Right lobe of liver (tissue), 6 donors: Measurements from ENCODE around the gene NDUFB2. TPM values are rescaled to one million over a fixed set of nuclear protein-coding genes. Genes with fewer than 3 reads are reported as not detected.

ENCODE experiments used
- ATAC-seq, 4 donors: fragments of 200-7000 bp; cut with Tn5 transposase; one replicate each; pipeline ENCODE4 v1.9.1; 2020; ENCODE audit warnings: mild to moderate bottlenecking in 4 of 4, moderate library complexity in 4 of 4
- DNase-seq, 3 donors: peaks; one replicate each; pipeline ENCODE4 v3.0.0-alpha.2; 2020
- H3K27ac ChIP-seq, 3 donors: fragments of 200-600 bp; one replicate each; pipeline ENCODE4 v1.8.0; 2022
- H3K27me3 ChIP-seq, 2 donors: fragments of 200-600 bp; one replicate each; pipeline ENCODE4 v1.8.0; 2022
- H3K36me3 ChIP-seq, 4 donors: fragments of 200-600 bp; sonication (generic) in 1 of 4; one replicate each; pipeline versions ENCODE4 v1.5.1 to v1.8.0; 2017 to 2022; ENCODE audit warnings: control low read depth in 1 of 4
- H3K4me1 ChIP-seq, 4 donors: fragments of 200-600 bp; sonication (generic) in 1 of 4; one replicate each; pipeline versions ENCODE4 v1.5.1 to v1.8.0; 2017 to 2022; ENCODE audit warnings: control low read depth in 1 of 4
- H3K4me3 ChIP-seq, 3 donors: fragments of 200-600 bp; one replicate each; pipeline ENCODE4 v1.8.0; 2022
- H3K9me3 ChIP-seq, 4 donors: fragments of 200-600 bp; sonication (generic) in 1 of 4; one replicate each; pipeline versions ENCODE4 v1.5.1 to v1.8.0; 2017 to 2022; ENCODE audit warnings: control low read depth in 1 of 4
- POLR2A ChIP-seq: fragments of 450-650 bp; IDR thresholded peaks from one replicate; pipeline ENCODE4 v1.6.1; 2017; ENCODE audit warnings: antibody characterized with exemption, mild to moderate bottlenecking
- WGBS: methylation state at CpG from one replicate; pipeline ENCODE4 v1.1.6; 2018; ENCODE audit warnings: low coverage, low lambda C conversion rate; ENCODE audit not compliant: insufficient coverage; ENCODE audit errors: missing lambda C conversion rate; 5-methylcytosine and 5-hydroxymethylcytosine counted together
- intact Hi-C, 2 donors: fragments of 100-400 bp; cut with DNase I; formaldehyde crosslinking; loops; one replicate each; pipeline versions ENCODE4 v1.11.2 to v1.14.1; 2022
- total RNA-seq, 6 experiments: library from RNA; depleted of rRNA in 2 of 6; stranded (reverse); fragments of >200 nt in 2 of 6; fragmentation: NEBNext Ultra II Directional in 3 of 6; extraction: Animal tissue kit (Norgen Biotek cat#: 25700) in 3 of 6; gene quantifications; one replicate each; pipeline versions ENCODE4 v1.1.0 to v1.2.4, GENCODE V29; 2016 to 2023
- TF ChIP-seq, protein P1 (sequence below), 4 donors: fragments of 200-600 bp in 3 of 4; fragments of 450-650 bp in 1 of 4; IDR thresholded peaks; one replicate each; pipeline versions ENCODE4 v1.5.1 to v1.8.0; 2016 to 2022; ENCODE audit warnings: antibody characterized with exemption in 4 of 4, mild to moderate bottlenecking in 2 of 4
- donor health status: DM: no; HTN: yes; CAD: no.
- donor health status: DM: no; HTN: no; CAD: no.
- donor health status: DM: no; HTN: no; CAD: no.
- donor health status: DM: no; HTN: yes; CAD: no.
- donor health status: DM: no; HTN: yes; CAD: no.

Gene NDUFB2
- total RNA-seq, 6 experiments from 2014 or later = 114 to 235 (median 134) TPM

DNA sequence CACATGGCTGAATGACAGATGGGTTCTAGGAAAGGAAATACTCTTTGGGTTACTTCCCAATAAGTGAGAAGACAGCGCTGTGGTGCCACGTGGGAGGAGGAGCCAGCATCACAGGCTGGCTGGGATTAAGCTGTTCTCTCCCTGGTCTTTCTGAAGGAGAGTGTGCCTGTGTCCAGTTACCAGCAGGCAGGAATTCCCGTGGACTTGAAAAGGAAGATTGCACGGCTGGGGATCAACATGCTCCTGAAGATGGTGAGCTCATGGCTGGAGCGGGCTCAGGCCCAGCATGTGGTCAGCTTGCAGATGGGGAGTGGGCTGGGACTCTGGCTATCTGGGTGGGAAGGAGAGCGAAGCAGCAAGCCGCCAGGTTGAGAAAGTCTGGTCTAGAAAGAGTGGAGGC, 15.6 kb upstream of the NDUFB2 start:
- Histone ChIP-seq H3K27ac (no peak overlapping the region), H3K36me3 (no peaks in the 10 kb centered on the region), H3K27me3 (no peaks in the 10 kb centered on the region), H3K4me3 (no peak overlapping the region), H3K4me1 (peaks cover 0 to 5% (median 0%) of the 10 kb centered on the region in 4 donors), H3K9me3 (no peaks in the 10 kb centered on the region)
- TF ChIP-seq POLR2A = no peak
- TF ChIP-seq, protein P1, sequence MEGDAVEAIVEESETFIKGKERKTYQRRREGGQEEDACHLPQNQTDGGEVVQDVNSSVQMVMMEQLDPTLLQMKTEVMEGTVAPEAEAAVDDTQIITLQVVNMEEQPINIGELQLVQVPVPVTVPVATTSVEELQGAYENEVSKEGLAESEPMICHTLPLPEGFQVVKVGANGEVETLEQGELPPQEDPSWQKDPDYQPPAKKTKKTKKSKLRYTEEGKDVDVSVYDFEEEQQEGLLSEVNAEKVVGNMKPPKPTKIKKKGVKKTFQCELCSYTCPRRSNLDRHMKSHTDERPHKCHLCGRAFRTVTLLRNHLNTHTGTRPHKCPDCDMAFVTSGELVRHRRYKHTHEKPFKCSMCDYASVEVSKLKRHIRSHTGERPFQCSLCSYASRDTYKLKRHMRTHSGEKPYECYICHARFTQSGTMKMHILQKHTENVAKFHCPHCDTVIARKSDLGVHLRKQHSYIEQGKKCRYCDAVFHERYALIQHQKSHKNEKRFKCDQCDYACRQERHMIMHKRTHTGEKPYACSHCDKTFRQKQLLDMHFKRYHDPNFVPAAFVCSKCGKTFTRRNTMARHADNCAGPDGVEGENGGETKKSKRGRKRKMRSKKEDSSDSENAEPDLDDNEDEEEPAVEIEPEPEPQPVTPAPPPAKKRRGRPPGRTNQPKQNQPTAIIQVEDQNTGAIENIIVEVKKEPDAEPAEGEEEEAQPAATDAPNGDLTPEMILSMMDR (IDR thresholded peaks at IDR 0.05) = no peak
- WGBS = 97% methylated on average over 4 of the region's 7 CpGs
- ATAC-seq (no peak), DNase-seq (peak in 1 of 3 donors; percentile 23)
- intact Hi-C loops = no loop called here

DNA sequence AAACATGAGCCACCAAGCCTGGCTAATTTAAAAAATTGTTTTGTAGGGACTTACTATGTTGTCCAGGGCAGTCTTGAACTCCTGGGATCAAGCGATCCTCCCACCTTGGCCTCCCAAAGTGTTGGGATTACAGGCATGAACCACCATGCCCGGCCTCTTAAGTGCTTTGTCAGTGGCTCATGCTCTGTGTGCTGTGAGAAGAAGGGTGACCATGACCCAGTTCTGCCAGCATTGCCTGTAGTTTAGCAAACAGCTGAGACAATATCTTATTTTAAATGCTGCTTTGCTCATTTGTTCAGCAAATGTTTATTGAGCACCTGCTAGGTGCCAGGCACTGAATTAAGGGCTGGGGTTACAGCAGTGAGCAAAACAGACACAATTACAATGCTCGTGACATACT, 14.7 kb upstream of the NDUFB2 start:
- Histone ChIP-seq H3K4me1 (peaks cover 0 to 6% (median 0%) of the 10 kb centered on the region in 4 donors), H3K36me3 (no peaks in the 10 kb centered on the region), H3K4me3 (no peak overlapping the region), H3K27ac (no peak overlapping the region), H3K27me3 (no peaks in the 10 kb centered on the region), H3K9me3 (no peaks in the 10 kb centered on the region)
- intact Hi-C loops = no loop called here
- ATAC-seq (no peak), DNase-seq (peak in 1 of 3 donors; percentile 20)
- WGBS = 100% methylated on average over 2 of the region's 3 CpGs
- TF ChIP-seq, protein P1 (IDR thresholded peaks at IDR 0.05) = no peak
- TF ChIP-seq POLR2A = no peak

DNA sequence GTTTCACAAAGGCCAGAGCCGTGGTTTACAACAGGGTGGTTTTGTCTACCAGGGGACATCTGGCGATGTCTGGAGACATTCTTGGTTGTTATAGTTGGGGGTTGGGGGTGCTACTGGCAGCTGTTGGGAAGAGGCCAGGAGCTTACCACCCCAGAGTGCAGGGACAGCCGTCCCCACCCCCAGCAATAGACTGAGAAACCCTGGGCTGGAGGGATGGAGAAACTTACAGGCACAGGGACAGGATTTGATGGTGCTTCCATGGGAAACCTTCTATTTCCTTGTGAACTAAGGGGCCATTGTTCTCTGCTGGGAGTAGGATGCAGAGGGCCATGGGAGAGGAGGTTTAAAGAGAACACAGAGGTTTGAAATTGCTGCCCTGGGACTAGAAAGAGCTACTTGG, 12.9 kb upstream of the NDUFB2 start:
- peaks cover 0 to 6% (median 0%) of the 10 kb centered on the region in 4 donors for H3K4me1 ChIP-seq
- no peak for TF ChIP-seq POLR2A
- TF ChIP-seq, protein P1 (IDR thresholded peaks at IDR 0.05) = no peak
- H3K36me3 ChIP-seq = no peaks in the 10 kb centered on the region
- no peaks in the 10 kb centered on the region for H3K9me3 ChIP-seq
- ATAC-seq (no peak), DNase-seq (peak in 1 of 3 donors; percentile 31)
- WGBS = no CpG with 5 or more reads among the region's 3 CpGs
- no peak overlapping the region for H3K27ac ChIP-seq
- intact Hi-C loops = no loop called here
- no peak overlapping the region for H3K4me3 ChIP-seq
- H3K27me3 ChIP-seq = no peaks in the 10 kb centered on the region

DNA sequence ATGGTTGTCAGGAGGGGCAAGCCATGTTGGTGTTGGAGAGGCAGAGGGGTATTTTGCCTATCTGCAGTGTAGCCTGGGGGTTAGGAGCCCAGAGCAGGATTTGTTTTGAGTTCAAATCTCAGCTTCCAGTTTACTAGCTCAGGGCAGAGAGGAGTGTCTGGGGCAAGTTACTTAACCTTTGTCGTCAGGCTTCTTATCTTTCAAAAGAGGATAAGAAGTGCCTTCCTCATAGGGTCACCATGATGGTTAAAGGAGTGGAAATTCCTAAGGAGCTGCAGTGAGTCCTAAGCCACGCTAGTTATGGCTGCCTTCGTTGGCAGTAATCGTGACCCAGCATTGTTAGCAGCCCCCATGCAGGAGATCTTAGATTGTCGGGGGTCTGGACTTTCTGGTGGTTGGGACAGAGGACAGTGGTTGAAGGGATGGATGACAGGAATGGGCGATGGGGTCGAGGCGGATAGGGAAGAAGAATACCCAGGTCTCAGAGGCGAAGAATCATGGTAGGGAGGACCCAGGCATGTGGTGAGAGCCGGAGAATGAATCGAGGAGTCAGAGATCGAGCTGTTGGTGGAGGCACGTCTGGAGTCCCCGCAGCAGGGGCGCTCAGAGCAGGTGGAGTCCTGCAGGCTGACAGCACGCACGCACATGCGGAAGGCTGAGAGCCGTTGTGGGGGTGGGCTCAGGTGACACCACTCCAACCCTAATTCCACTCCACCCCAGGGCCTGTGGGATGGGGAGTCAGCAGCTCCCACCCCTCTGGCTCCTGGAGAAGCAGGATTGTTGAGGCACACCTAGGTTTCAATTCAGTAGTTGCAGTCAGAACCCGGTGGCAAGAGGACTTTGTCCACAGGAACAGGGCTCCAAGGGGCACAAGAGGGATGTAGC, 12.2 kb upstream of the NDUFB2 start:
- no peaks in the 10 kb centered on the region for H3K27me3 ChIP-seq
- ATAC-seq (peak in 1 of 4 donors; percentile 30), DNase-seq (peak in 1 of 3 donors; percentile 29)
- intact Hi-C loops = no loop called here
- no peak overlapping the region for H3K27ac ChIP-seq
- no peak overlapping the region for H3K4me3 ChIP-seq
- 94% methylated on average over 11 of the region's 20 CpGs for WGBS
- peaks cover 0 to 6% (median 0%) of the 10 kb centered on the region in 4 donors for H3K4me1 ChIP-seq
- H3K9me3 ChIP-seq = no peaks in the 10 kb centered on the region
- no peaks in the 10 kb centered on the region for H3K36me3 ChIP-seq
- TF ChIP-seq, protein P1 (IDR thresholded peaks at IDR 0.05) = no peak
- no peak for TF ChIP-seq POLR2A
